ENCODE data around the gene EHD2. TPM values are rescaled to one million over a fixed set of nuclear protein-coding genes. Genes with fewer than 3 reads are reported as not detected.
A peak's percentile ranks its signal among the peaks of the same experiment; 100 is the strongest.
"Not testable (repeated sequence)": the region's sequence is repeated elsewhere in the genome, so short reads cannot be mapped to it uniquely, and the experiment has no call there.

Gene EHD2
- total RNA-seq, 2 donors from 2014 or later: 0.35 to 8.2 TPM

GRCh38 chr19:47757617-47758442, 44.6 kb downstream of the EHD2 start:
- H3K4me3 Mint-ChIP-seq: no peak overlapping the region
- ATAC-seq (replicated peaks): no peak
- H3K36me3 Mint-ChIP-seq (ENCODE audit: low read depth): peaks cover 50% of the 10 kb centered on the region
- no peaks in the 10 kb centered on the region for H3K4me1 Mint-ChIP-seq
- H3K9me3 Mint-ChIP-seq: no peaks in the 10 kb centered on the region
- no peak overlapping the region for H3K27ac Mint-ChIP-seq
- H3K27me3 Mint-ChIP-seq: no peaks in the 10 kb centered on the region

- Mint-ChIP-seq H3K4me3 (no peak overlapping the region), H3K27ac (no peak overlapping the region), H3K9me3 (no peaks in the 10 kb centered on the region), H3K36me3 (ENCODE audit: low read depth) (peaks cover 45% of the 10 kb centered on the region), H3K4me1 (no peaks in the 10 kb centered on the region), H3K27me3 (no peaks in the 10 kb centered on the region)
- ATAC-seq (replicated peaks): no peak
Observed at GRCh38 chr19:47758443-47758804, 45.2 kb downstream of the EHD2 start.

- Mint-ChIP-seq H3K9me3 (no peaks in the 10 kb centered on the region), H3K36me3 (ENCODE audit: low read depth) (peaks cover 35% of the 10 kb centered on the region), H3K4me3 (no peak overlapping the region), H3K27ac (no peak overlapping the region), H3K27me3 (no peaks in the 10 kb centered on the region), H3K4me1 (peaks cover 4% of the 10 kb centered on the region)
- ATAC-seq (replicated peaks): no peak
Observed at GRCh38 chr19:47760632-47760999, 47.4 kb downstream of the EHD2 start.

GRCh38 chr19:47761566-47761965, 48.3 kb downstream of the EHD2 start:
- Mint-ChIP-seq H3K9me3 (no peaks in the 10 kb centered on the region), H3K27ac (no peak overlapping the region), H3K36me3 (ENCODE audit: low read depth) (peaks cover 29% of the 10 kb centered on the region), H3K4me1 (peaks cover 4% of the 10 kb centered on the region), H3K4me3 (no peak overlapping the region), H3K27me3 (no peaks in the 10 kb centered on the region)
- ATAC-seq (replicated peaks): no peak

GRCh38 chr19:47762151-47762550, 48.9 kb downstream of the EHD2 start:
- H3K36me3 Mint-ChIP-seq (ENCODE audit: low read depth): peaks cover 23% of the 10 kb centered on the region
- no peak for ATAC-seq (replicated peaks)
- H3K9me3 Mint-ChIP-seq: no peaks in the 10 kb centered on the region
- peaks cover 4% of the 10 kb centered on the region for H3K4me1 Mint-ChIP-seq
- H3K27ac Mint-ChIP-seq: no peak overlapping the region
- H3K27me3 Mint-ChIP-seq: no peaks in the 10 kb centered on the region
- no peak overlapping the region for H3K4me3 Mint-ChIP-seq

- Mint-ChIP-seq H3K4me3 (no peak overlapping the region), H3K36me3 (ENCODE audit: low read depth) (peaks cover 17% of the 10 kb centered on the region), H3K27me3 (no peaks in the 10 kb centered on the region), H3K9me3 (no peaks in the 10 kb centered on the region), H3K27ac (no peak overlapping the region), H3K4me1 (peaks cover 4% of the 10 kb centered on the region)
- no peak for ATAC-seq (replicated peaks)
Observed at GRCh38 chr19:47762615-47763308, 49.5 kb downstream of the EHD2 start.

GRCh38 chr19:47764705-47765104, 51.5 kb downstream of the EHD2 start:
- not testable (repeated sequence) for H3K9me3 Mint-ChIP-seq; H3K36me3 Mint-ChIP-seq (ENCODE audit: low read depth); ATAC-seq (replicated peaks); H3K27me3 Mint-ChIP-seq; H3K4me3 Mint-ChIP-seq; H3K4me1 Mint-ChIP-seq; H3K27ac Mint-ChIP-seq

- Mint-ChIP-seq H3K27me3 (no peaks in the 10 kb centered on the region), H3K9me3 (no peaks in the 10 kb centered on the region), H3K4me3 (no peak overlapping the region), H3K27ac (no peak overlapping the region), H3K36me3 (ENCODE audit: low read depth) (no peaks in the 10 kb centered on the region), H3K4me1 (peaks cover 9% of the 10 kb centered on the region)
- ATAC-seq (replicated peaks): peak; percentile 65
Observed at GRCh38 chr19:47765523-47766358, 52.5 kb downstream of the EHD2 start.

- Mint-ChIP-seq H3K4me1 (peaks cover 9% of the 10 kb centered on the region), H3K36me3 (ENCODE audit: low read depth) (no peaks in the 10 kb centered on the region), H3K4me3 (no peak overlapping the region), H3K27me3 (no peaks in the 10 kb centered on the region), H3K27ac (no peak overlapping the region), H3K9me3 (no peaks in the 10 kb centered on the region)
- ATAC-seq (replicated peaks): no peak
Observed at GRCh38 chr19:47766359-47766620, 53.1 kb downstream of the EHD2 start.

GRCh38 chr19:47766670-47767069, 53.4 kb downstream of the EHD2 start:
- no peaks in the 10 kb centered on the region for H3K27me3 Mint-ChIP-seq
- H3K36me3 Mint-ChIP-seq (ENCODE audit: low read depth): no peaks in the 10 kb centered on the region
- no peaks in the 10 kb centered on the region for H3K9me3 Mint-ChIP-seq
- H3K4me3 Mint-ChIP-seq: no peak overlapping the region
- no peak for ATAC-seq (replicated peaks)
- peaks cover 9% of the 10 kb centered on the region for H3K4me1 Mint-ChIP-seq
- H3K27ac Mint-ChIP-seq: no peak overlapping the region

- Mint-ChIP-seq H3K27me3 (no peaks in the 10 kb centered on the region), H3K27ac (no peak overlapping the region), H3K4me1 (peaks cover 9% of the 10 kb centered on the region), H3K36me3 (ENCODE audit: low read depth) (no peaks in the 10 kb centered on the region), H3K9me3 (no peaks in the 10 kb centered on the region), H3K4me3 (no peak overlapping the region)
- no peak for ATAC-seq (replicated peaks)
Observed at GRCh38 chr19:47767349-47767748, 54.1 kb downstream of the EHD2 start.

- no peaks in the 10 kb centered on the region for H3K27me3 Mint-ChIP-seq
- no peak overlapping the region for H3K27ac Mint-ChIP-seq
- peaks cover 9% of the 10 kb centered on the region for H3K4me1 Mint-ChIP-seq
- no peaks in the 10 kb centered on the region for H3K36me3 Mint-ChIP-seq (ENCODE audit: low read depth)
- no peak for ATAC-seq (replicated peaks)
- no peak overlapping the region for H3K4me3 Mint-ChIP-seq
- H3K9me3 Mint-ChIP-seq: no peaks in the 10 kb centered on the region
Observed at GRCh38 chr19:47768604-47769003, 55.4 kb downstream of the EHD2 start.

GRCh38 chr19:47769534-47769933, 56.3 kb downstream of the EHD2 start:
- Mint-ChIP-seq H3K9me3 (no peaks in the 10 kb centered on the region), H3K27ac (no peak overlapping the region), H3K4me1 (peaks cover 9% of the 10 kb centered on the region)

GRCh38 chr19:47771291-47771690, 58.1 kb downstream of the EHD2 start:
- not testable (repeated sequence) for H3K4me3 Mint-ChIP-seq; H3K4me1 Mint-ChIP-seq; ATAC-seq (replicated peaks); H3K27ac Mint-ChIP-seq; H3K9me3 Mint-ChIP-seq; H3K27me3 Mint-ChIP-seq; H3K36me3 Mint-ChIP-seq (ENCODE audit: low read depth)

More at GRCh38 chr19:47769534-47769933, 56.3 kb downstream of the EHD2 start:
- no peaks in the 10 kb centered on the region for H3K27me3 Mint-ChIP-seq
- ATAC-seq (replicated peaks): no peak
- H3K4me3 Mint-ChIP-seq: no peak overlapping the region
- no peaks in the 10 kb centered on the region for H3K36me3 Mint-ChIP-seq (ENCODE audit: low read depth)

GRCh38 chr19:47776568-47776967, 63.3 kb downstream of the EHD2 start:
- Mint-ChIP-seq H3K4me1 (peaks cover 13% of the 10 kb centered on the region), H3K4me3 (no peak overlapping the region), H3K36me3 (ENCODE audit: low read depth) (peaks cover 26% of the 10 kb centered on the region), H3K27me3 (no peaks in the 10 kb centered on the region), H3K9me3 (no peaks in the 10 kb centered on the region), H3K27ac (no peak overlapping the region)
- ATAC-seq (replicated peaks): no peak

Data from activated T-helper 17 cell treated with anti-CD3 and anti-CD28 coated beads, Interleukin-2, amount 50 U/mL, for 72 hours (primary cell).